Activated naive CD4-positive, alpha-beta T cell treated with anti-CD3 and anti-CD28 coated beads, Interleukin-2, amount 50 U/mL, for 16 hours (primary cell): Measurements from ENCODE around the gene NDUFS3.
"Not testable (repeated sequence)": the region's sequence is repeated elsewhere in the genome, so short reads cannot be mapped to it uniquely, and the experiment has no call there.

Experiments
- DNase-seq: peaks from one replicate; pipeline ENCODE4 v3.0.0-alpha.2; 2020

Gene NDUFS3

GRCh38 chr11:47578524-47579494 lies at the start of gene NDUFS3, which contains the start of gene KBTBD4:
TSS of gene NDUFS3 (plus strand) at chr11:47579074. CDS start at chr11:47579092, 18 bp downstream.
TSS of gene KBTBD4 (minus strand) at chr11:47578970. CDS start at chr11:47578951, 19 bp downstream.
- DNase-seq = peak; percentile 83

DNA sequence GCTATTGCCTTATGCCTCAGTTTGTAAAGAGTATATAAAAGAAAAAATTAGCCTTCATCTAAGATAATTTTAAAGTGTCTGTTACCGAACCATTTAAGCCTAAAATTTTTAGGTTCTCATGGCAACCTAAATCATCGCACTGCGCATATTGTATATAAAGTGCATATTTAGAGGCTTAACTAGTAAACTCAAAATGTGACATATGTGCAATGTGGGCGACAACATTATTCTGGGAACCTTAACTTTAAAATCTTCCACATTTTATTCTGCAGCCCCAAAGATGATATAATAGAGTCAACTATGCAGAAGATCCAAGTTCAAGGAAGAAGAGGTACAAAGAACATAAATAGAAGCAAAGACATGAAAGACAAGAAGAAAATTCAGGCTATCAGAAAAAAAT lies 48.9 kb upstream of the NDUFS3 start:
- DNase-seq = no peak

DNA sequence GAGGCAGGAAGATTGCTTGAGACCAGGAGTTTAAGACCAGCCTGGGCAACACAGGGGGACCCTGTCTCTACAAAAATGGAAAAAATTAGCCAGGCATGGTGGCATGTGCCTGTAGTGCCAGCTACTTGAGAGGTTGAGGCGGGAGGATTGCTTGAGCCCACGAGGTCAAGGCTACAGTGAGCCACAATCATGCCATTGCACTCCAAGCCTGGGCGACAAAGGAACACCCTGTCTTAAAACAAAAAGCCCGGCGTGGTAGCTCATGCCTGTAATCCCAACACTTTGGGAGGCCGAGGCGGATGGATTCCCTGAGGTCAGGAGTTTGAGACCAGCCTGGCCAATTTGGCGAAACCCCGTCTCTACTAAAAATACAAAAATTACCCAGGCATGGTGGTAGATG lies 48.2 kb upstream of the NDUFS3 start:
- not testable (repeated sequence) for DNase-seq

DNA sequence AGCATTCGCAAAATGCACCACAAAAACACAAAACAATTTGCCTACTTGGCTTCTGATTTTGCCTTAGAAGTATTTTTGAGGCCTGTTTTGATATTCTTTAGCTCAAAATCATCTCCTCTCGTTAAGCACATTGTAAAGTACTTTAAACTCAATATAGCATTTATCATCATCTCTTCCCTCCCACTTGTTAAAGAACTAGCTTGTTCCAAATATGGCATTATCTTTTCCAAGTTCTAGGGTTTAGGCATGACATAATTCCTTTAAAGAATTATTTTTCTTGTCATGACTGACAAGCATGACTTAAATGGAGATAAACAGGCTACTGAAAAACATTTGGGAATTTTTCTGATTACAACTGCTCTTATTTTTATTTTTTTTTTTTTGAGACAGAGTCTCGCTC lies 47.2 kb upstream of the NDUFS3 start:
- no peak for DNase-seq

DNA sequence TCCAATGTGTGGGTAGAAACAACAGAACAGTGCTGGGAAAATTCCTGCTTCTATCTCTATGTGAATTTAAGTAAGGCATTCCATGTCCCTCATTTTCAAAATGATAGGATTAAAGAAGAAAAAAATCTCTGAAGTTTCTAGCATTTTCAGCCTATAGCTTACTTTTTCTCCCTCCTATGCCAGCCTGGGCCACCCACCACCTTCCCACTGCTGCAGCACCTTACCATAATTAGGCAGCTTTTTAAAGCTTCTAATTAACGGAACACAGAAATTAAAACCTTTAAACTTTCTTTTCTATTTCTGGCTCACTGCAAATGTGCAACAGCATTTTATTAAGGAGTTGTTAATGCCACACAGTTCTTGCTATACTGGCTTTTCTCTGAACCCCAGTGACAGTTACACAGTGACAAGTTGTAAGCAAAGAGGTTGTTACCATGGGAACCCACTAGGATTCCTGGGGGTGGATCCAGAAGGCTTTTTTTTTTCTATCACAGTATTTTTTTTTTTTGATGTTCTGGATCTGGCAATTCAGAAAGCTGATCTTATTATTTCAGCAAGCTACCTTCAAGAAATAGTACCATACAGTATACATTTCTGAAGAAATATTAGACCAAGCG lies 46.2 kb upstream of the NDUFS3 start:
- no peak for DNase-seq

DNA sequence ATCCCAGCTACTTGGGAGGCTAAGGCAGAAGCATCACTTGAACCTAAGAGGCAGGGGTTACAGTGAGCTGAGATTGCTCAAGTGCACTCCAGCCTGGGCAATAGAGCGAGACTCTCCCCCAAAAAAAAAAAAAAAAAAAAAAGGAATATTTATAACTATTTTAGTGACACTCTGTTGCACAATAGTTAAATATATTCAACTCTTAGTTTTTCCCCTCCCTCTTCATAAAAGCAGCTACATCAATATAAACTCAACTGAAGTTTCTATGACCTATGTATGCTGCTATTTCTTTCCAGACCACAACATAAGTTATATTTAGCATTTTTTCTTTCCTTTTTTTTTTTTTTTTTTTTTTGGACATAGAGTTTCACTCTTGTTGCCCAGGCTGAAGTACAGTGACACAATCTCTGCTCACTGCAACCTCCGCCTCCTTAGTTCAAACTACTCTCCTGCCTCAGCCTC lies 45.2 kb upstream of the NDUFS3 start:
- DNase-seq = no peak

GRCh38 chr11:47534704-47535251 lies 44.1 kb upstream of the NDUFS3 start:
- no peak for DNase-seq

DNA sequence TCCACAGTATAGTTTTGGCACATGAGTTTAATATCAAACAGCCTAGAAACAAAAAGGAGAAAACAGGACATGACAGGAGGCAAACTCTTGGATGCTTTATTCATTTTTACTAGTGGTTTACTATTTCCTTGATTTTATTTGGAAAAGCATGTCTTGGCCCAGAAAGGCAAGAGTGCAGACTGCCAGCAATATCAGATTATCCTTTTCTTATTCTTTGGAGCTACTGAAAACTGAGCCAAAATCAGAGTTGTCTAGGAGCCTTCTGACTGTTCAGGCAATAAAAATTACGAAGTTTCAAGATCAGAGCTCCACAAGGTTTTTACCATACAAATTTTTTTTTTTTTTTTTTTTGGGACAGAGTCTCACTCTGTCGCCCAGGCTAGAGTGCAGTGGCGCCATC lies 42.0 kb upstream of the NDUFS3 start:
- no peak for DNase-seq

- no peak for DNase-seq
Observed at GRCh38 chr11:47538741-47539565, 39.9 kb upstream of the NDUFS3 start.

DNA sequence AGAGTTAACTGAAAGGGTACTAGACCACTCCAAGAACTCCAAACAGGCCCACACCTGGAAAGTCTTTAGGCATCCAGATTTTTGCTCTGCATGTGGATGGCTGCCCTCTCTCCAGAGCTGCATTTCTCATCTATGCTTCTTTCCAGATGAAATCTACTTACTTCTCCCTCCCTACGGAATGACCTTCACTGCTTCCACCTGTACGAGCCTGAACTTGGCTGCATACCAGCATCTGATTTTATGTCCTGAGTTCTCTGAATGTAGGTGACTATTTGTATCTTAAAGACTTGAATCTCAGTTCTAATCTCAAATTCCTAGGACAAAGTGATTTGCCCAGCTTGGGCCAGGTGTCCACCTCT lies 39.2 kb upstream of the NDUFS3 start:
- no peak for DNase-seq

DNA sequence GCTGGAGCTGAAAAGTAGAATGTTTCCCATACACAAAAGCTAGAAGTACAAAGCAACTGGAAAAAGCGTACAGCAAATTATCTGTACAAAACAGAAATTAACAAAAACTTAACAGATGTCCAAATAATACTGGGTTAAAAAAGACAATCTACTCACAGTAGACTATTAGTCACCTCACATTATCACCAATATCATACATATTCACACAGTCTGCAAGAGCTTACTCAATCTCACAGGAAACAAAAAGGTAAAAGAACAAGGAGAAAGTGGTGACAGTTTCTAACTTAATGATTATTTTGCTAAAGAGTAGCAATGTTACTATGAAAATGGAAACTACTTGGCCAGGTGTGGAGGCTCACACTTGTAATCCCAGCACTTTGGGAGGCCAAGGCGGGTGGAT lies 37.8 kb upstream of the NDUFS3 start:
- DNase-seq = no peak

DNA sequence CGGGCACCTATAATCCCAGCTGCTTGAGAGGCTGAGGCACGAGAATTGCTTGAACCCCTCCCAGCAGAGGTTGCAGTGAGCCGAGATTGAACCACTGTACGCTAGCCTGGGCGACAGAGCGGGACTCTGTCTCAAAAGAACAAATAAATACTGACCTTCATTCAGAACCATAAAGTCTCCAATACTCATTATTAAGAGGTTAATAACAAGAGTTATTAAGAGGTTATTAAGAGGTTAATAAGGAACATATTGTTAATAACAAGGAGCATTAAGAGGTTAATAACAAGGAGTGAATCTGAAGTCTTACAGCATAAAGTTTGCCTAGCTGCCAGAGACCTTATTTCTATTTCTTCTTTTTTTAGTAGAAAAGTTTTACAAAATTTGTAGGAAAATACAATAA lies 33.6 kb upstream of the NDUFS3 start:
- no peak for DNase-seq

DNA sequence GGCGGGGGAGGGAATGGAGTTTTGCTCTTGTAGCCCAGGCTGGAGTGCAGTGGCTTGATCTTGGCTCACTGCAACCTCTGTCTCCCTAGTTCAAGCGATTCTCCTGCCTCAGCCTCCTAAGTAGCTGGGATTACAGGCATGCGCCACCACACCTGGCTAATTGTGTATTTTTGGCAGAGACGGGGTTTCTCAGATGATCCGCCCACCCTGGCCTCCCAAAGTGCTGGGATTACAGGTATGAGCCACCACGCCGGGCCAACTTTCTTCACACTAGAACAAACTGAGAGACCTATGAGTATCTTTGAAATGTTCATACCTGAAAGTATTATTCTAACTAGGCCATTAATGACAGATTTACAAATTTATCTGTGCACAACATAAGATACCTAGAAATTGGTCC lies 32.6 kb upstream of the NDUFS3 start:
- DNase-seq = not testable (repeated sequence)

GRCh38 chr11:47550288-47551047 lies 28.4 kb upstream of the NDUFS3 start:
- DNase-seq = no peak

GRCh38 chr11:47551086-47551485 lies 27.8 kb upstream of the NDUFS3 start:
- no peak for DNase-seq

- DNase-seq = peak; percentile 34
Observed at GRCh38 chr11:47552056-47552565, 26.8 kb upstream of the NDUFS3 start.

GRCh38 chr11:47552566-47553405 lies 26.1 kb upstream of the NDUFS3 start, which contains the start of gene CELF1:
TSS of gene CELF1 (minus strand) at chr11:47553132. CDS start at chr11:47499523, 53,609 bp downstream.
- peak; percentile 94 for DNase-seq

- no peak for DNase-seq
Observed at GRCh38 chr11:47553406-47553743, 25.5 kb upstream of the NDUFS3 start.

DNA sequence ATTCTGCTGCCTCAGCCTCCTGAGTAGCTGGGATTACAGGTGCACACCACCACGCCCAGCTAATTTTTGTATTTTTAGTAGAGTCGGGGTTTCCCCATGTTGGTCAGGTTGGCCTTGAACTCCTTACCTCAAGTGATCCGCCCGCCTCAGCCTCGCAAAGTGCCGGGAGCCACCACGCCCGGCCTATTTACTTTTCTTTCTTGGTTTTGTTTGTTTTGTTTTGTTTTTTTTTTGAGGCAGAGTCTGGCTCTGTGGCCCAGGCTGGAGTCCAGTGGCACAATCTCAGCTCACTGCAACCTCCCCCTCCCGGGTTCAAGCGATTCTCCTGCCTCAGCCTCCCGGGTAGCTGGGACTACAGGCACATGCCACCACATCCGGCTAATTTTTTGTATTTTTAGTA lies 21.9 kb upstream of the NDUFS3 start:
- DNase-seq = not testable (repeated sequence)

GRCh38 chr11:47558695-47559094 lies 20.2 kb upstream of the NDUFS3 start:
- no peak for DNase-seq

DNA sequence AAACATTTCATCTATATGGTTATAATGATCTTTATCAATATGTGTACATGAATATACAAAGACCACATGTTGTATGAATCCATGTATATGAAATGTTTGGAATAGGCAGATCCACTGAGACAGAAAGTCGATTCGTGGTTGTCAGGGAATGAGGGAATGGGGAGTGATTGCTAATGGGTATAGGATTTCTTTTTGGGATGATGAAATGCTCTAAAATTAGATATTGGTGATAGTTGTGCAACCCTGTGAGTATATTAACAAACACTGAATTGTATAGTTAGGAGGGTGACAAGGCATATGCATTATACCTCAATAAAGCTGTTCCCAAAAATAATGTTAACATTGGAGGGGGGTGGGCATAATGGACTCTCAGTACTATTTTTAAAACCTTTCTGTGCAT lies 18.4 kb upstream of the NDUFS3 start:
- no peak for DNase-seq
